Fibroblast of lung (primary cell): ENCODE results near the gene TENM3. TPM values are rescaled to one million over a fixed set of nuclear protein-coding genes. Genes with fewer than 3 reads are reported as not detected.

ENCODE experiments used
- DNase-seq, 2 donors: peaks; one replicate each; pipeline versions ENCODE4 v3.0.0 to v3.0.0-alpha.2; 2010; ENCODE audit warnings: low read depth in 2 of 2
- H2AFZ ChIP-seq: 2 replicates; pipeline ENCODE4 v1.5.1; 2012; ENCODE audit warnings: low read length, control low read depth, inconsistent platforms
- H3K27ac ChIP-seq: 2 replicates; pipeline ENCODE4 v1.5.1; 2011; ENCODE audit warnings: low read length, control low read depth; ENCODE audit not compliant: insufficient read depth
- H3K27me3 ChIP-seq: 2 replicates; pipeline ENCODE4 v1.5.1; 2011; ENCODE audit warnings: mild to moderate bottlenecking, low read length; ENCODE audit not compliant: control insufficient read depth, insufficient read depth
- H3K36me3 ChIP-seq: 2 replicates; pipeline ENCODE4 v1.5.1; 2011; ENCODE audit warnings: low read length; ENCODE audit not compliant: control insufficient read depth, insufficient read depth
- H3K4me1 ChIP-seq: 2 replicates; pipeline ENCODE4 v1.5.1; 2011; ENCODE audit warnings: low read length; ENCODE audit not compliant: control insufficient read depth, insufficient read depth; ENCODE audit errors: extremely low read depth
- H3K4me2 ChIP-seq: 2 replicates; pipeline ENCODE4 v1.5.1; 2011; ENCODE audit warnings: low read length, control low read depth; ENCODE audit not compliant: insufficient read depth; ENCODE audit errors: extremely low read depth
- H3K4me3 ChIP-seq, 4 experiments: fragments of 200-600 bp in 1 of 4; sonication (generic) in 1 of 4; replicated peaks in 1 of 4; 2 replicates each; pipeline ENCODE4 v1.5.1; 2011 to 2016; ENCODE audit warnings: low read length in 4 of 4, low read depth in 3 of 4, mild to moderate bottlenecking in 3 of 4, control low read depth in 2 of 4, inconsistent platforms in 1 of 4, mixed read lengths in 1 of 4; ENCODE audit not compliant: insufficient read depth in 1 of 4; ENCODE audit errors: control extremely low read depth in 1 of 4
- H3K79me2 ChIP-seq: 2 replicates; pipeline ENCODE4 v1.5.1; 2012; ENCODE audit warnings: mild to moderate bottlenecking, low read length, inconsistent platforms; ENCODE audit not compliant: control insufficient read depth, insufficient read depth
- H3K9ac ChIP-seq: 2 replicates; pipeline ENCODE4 v1.5.1; 2011; ENCODE audit warnings: mild to moderate bottlenecking, low read length, control low read depth; ENCODE audit not compliant: insufficient read depth
- H3K9me3 ChIP-seq: 2 replicates; pipeline ENCODE4 v1.5.1; 2012; ENCODE audit warnings: low read depth, low read length; ENCODE audit not compliant: control insufficient read depth, insufficient read depth
- H4K20me1 ChIP-seq: 2 replicates; pipeline ENCODE4 v1.5.1; 2011; ENCODE audit warnings: low read length; ENCODE audit not compliant: control insufficient read depth, insufficient read depth; ENCODE audit errors: extremely low read depth
- EZH2 ChIP-seq: IDR thresholded peaks from 2 replicates; pipeline ENCODE4 v1.5.1; 2012; ENCODE audit warnings: low read length, control low read depth, mild to moderate bottlenecking; ENCODE audit errors: missing control alignments
- polyA plus RNA-seq, 2 donors: library from polyadenylated mRNA; depleted of rRNA in 1 of 2; stranded (reverse) in 1 of 2; unstranded in 1 of 2; fragments of >200 nt; gene quantifications; 2 replicates each; pipeline ENCODE4 v1.2.1, GENCODE V29; 2011 to 2012; ENCODE audit warnings: missing spikeins in 1 of 2
- total RNA-seq: library from RNA; depleted of rRNA; stranded (reverse); fragments of >200 nt; gene quantifications from 2 replicates; pipeline ENCODE4 v1.2.1, GENCODE V29; 2014
- TF ChIP-seq, protein P1 (sequence below), 2 donors: IDR thresholded peaks in 1 of 2; conservative IDR thresholded peaks in 1 of 2; 1 replicate in 1 of 2; 2 replicates in 1 of 2; pipeline ENCODE4 v1.5.1; 2011 to 2012; ENCODE audit warnings: low read length in 2 of 2, control low read depth in 1 of 2, inconsistent platforms in 1 of 2, low read depth in 1 of 2, mild to moderate bottlenecking in 1 of 2

The TENM3 gene
- total and polyA plus RNA-seq, 2 donors (not counting 1 experiment from before 2014, with no cell fraction given) = 2.7 to 3.6 TPM

DNA sequence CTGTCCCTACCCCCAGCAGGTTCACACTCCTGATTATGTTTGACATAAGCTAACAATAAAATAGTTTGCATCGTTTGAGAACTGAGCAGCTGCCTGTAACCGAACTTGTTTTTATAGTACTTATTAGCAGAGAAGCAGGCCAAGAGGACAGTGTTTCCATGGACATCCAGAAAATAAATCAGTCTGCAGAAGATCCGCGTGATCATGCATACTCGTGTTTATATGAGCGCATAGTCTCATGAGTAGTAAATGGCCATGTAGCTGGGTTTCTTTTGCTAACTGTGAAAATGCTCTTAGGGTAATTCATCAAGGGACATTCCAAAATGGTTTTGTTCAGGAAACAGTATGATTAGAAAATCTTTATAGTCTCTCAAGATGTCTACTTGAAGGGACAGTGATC is 384.8 kb downstream of the TENM3 start:
- H2AFZ ChIP-seq = no peak overlapping the region
- H4K20me1 ChIP-seq = no peaks in the 10 kb centered on the region
- no peaks in the 10 kb centered on the region for H3K79me2 ChIP-seq
- no peak overlapping the region for H3K27ac ChIP-seq
- no peak for TF ChIP-seq EZH2
- TF ChIP-seq, protein P1, sequence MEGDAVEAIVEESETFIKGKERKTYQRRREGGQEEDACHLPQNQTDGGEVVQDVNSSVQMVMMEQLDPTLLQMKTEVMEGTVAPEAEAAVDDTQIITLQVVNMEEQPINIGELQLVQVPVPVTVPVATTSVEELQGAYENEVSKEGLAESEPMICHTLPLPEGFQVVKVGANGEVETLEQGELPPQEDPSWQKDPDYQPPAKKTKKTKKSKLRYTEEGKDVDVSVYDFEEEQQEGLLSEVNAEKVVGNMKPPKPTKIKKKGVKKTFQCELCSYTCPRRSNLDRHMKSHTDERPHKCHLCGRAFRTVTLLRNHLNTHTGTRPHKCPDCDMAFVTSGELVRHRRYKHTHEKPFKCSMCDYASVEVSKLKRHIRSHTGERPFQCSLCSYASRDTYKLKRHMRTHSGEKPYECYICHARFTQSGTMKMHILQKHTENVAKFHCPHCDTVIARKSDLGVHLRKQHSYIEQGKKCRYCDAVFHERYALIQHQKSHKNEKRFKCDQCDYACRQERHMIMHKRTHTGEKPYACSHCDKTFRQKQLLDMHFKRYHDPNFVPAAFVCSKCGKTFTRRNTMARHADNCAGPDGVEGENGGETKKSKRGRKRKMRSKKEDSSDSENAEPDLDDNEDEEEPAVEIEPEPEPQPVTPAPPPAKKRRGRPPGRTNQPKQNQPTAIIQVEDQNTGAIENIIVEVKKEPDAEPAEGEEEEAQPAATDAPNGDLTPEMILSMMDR (conservative IDR thresholded peaks at IDR 0.05 in 1 of 2, IDR thresholded peaks at IDR 0.05 in 1 of 2; ENCODE audit: low read depth in 1 of 2, low read length in 2 of 2) = no peak
- no peaks in the 10 kb centered on the region for H3K4me1 ChIP-seq
- H3K27me3 ChIP-seq = no peaks in the 10 kb centered on the region
- no peak overlapping the region for H3K9ac ChIP-seq
- H3K4me2 ChIP-seq = no peak overlapping the region
- no peak for DNase-seq
- H3K36me3 ChIP-seq = no peaks in the 10 kb centered on the region
- H3K4me3 ChIP-seq = no peak overlapping the region
- no peaks in the 10 kb centered on the region for H3K9me3 ChIP-seq

DNA sequence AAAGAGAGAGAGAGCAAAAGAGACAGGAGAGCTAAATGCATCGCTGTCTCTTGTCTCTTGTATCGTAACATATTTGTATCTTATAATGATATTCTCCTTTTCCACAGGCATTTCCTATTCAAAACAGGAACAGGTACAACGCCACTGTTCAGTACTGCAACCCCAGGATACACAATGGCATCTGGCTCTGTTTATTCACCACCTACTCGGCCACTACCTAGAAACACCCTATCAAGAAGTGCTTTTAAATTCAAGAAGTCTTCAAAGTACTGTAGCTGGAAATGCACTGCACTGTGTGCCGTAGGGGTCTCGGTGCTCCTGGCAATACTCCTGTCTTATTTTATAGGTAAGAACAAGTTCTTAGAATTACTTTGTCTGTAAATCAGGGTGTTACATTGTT is 385.3 kb downstream of the TENM3 start:
- Histone ChIP-seq H3K27ac (no peak overlapping the region), H3K4me1 (no peaks in the 10 kb centered on the region), H3K79me2 (no peaks in the 10 kb centered on the region), H3K27me3 (no peaks in the 10 kb centered on the region), H3K9ac (no peak overlapping the region), H4K20me1 (no peaks in the 10 kb centered on the region), H2AFZ (no peak overlapping the region), H3K4me2 (no peak overlapping the region), H3K9me3 (no peaks in the 10 kb centered on the region), H3K4me3 (no peak overlapping the region), H3K36me3 (no peaks in the 10 kb centered on the region)
- DNase-seq = no peak
- TF ChIP-seq, protein P1 (conservative IDR thresholded peaks at IDR 0.05 in 1 of 2, IDR thresholded peaks at IDR 0.05 in 1 of 2; ENCODE audit: low read depth in 1 of 2, low read length in 2 of 2) = no peak
- no peak for TF ChIP-seq EZH2

DNA sequence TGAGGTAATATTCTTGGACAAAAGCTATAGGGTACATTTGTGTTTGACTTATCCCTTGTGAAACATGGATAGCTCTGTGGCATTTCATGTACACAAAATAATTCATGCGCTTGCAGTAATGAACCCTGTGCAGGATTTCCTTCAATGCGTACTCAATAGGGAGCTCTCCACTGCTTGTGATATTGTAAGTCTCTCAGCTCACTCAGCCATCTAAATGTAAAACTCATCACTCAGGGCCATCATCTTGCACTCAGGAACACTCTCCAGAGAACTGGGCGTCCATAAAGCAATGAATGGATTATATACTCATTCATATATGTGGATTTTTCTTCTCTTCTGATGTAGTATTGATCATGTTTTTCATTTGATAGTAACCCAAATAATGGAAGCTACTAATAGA is 385.9 kb downstream of the TENM3 start:
- Histone ChIP-seq H3K27ac (no peak overlapping the region), H2AFZ (no peak overlapping the region), H4K20me1 (no peaks in the 10 kb centered on the region), H3K9me3 (no peaks in the 10 kb centered on the region), H3K27me3 (no peaks in the 10 kb centered on the region), H3K9ac (no peak overlapping the region), H3K4me2 (no peak overlapping the region), H3K79me2 (no peaks in the 10 kb centered on the region), H3K4me1 (no peaks in the 10 kb centered on the region), H3K4me3 (no peak overlapping the region), H3K36me3 (no peaks in the 10 kb centered on the region)
- DNase-seq = no peak
- TF ChIP-seq, protein P1 (conservative IDR thresholded peaks at IDR 0.05 in 1 of 2, IDR thresholded peaks at IDR 0.05 in 1 of 2; ENCODE audit: low read depth in 1 of 2, low read length in 2 of 2) = no peak
- TF ChIP-seq EZH2 = no peak
